Fibroblast of skin of scalp (primary cell): Measurements from ENCODE around the gene RIMS1.
A peak's percentile ranks its signal among the peaks of the same experiment; 100 is the strongest.

Experiments
- DNase-seq: peaks from one replicate; pipeline ENCODE4 v3.0.0-alpha.2; 2013

The RIMS1 gene

GRCh38 chr6:72363844-72364740, 477.7 kb downstream of the RIMS1 start:
- DNase-seq: peak; percentile 95

- DNase-seq: no peak
Measured at GRCh38 chr6:72365773-72366172, 479.4 kb downstream of the RIMS1 start.

- DNase-seq: no peak
Measured at GRCh38 chr6:72367439-72367838, 481.1 kb downstream of the RIMS1 start.

- DNase-seq: no peak
Measured at GRCh38 chr6:72371473-72371872, 485.1 kb downstream of the RIMS1 start.

GRCh38 chr6:72374172-72374571, 487.8 kb downstream of the RIMS1 start:
- no peak for DNase-seq

- DNase-seq: no peak
Measured at GRCh38 chr6:72374857-72375256, 488.5 kb downstream of the RIMS1 start.

- DNase-seq: no peak
Measured at GRCh38 chr6:72376736-72377135, 490.4 kb downstream of the RIMS1 start.

GRCh38 chr6:72381076-72381475, 494.7 kb downstream of the RIMS1 start:
- no peak for DNase-seq

- DNase-seq: no peak
Measured at GRCh38 chr6:72382602-72383529, 496.5 kb downstream of the RIMS1 start.

GRCh38 chr6:72386324-72386723, 500.0 kb downstream of the RIMS1 start:
- DNase-seq: peak; percentile 4

- DNase-seq: no peak
Measured at GRCh38 chr6:72389698-72390097, 503.3 kb downstream of the RIMS1 start.

GRCh38 chr6:72390548-72390947, 504.2 kb downstream of the RIMS1 start:
- no peak for DNase-seq

- DNase-seq: no peak
Measured at GRCh38 chr6:72401865-72402264, 515.5 kb downstream of the RIMS1 start.

GRCh38 chr6:72403413-72403812, 517.1 kb downstream of the RIMS1 start:
- DNase-seq: no peak

- DNase-seq: no peak
Measured at GRCh38 chr6:72406517-72406916, 520.2 kb downstream of the RIMS1 start.

- DNase-seq: no peak
Measured at GRCh38 chr6:72410769-72411168, 524.4 kb downstream of the RIMS1 start.

- DNase-seq: peak; percentile 73
Measured at GRCh38 chr6:72411872-72412708, 525.7 kb downstream of the RIMS1 start.

GRCh38 chr6:72412709-72413044, 526.3 kb downstream of the RIMS1 start:
- DNase-seq: no peak

GRCh38 chr6:72413884-72414283, 527.5 kb downstream of the RIMS1 start:
- no peak for DNase-seq

GRCh38 chr6:72414657-72415056, 528.3 kb downstream of the RIMS1 start:
- DNase-seq: no peak

- DNase-seq: no peak
Measured at GRCh38 chr6:72416744-72417465, 530.6 kb downstream of the RIMS1 start.

GRCh38 chr6:72417759-72418158, 531.4 kb downstream of the RIMS1 start:
- DNase-seq: no peak
